B cell (primary cell): Measurements from ENCODE around the gene STUM.

Experiments used
- CTCF ChIP-seq: fragments of 200-600 bp; IDR thresholded peaks from one replicate; pipeline ENCODE4 v1.8.0; 2022; ENCODE audit warnings: antibody characterized with exemption, mild to moderate bottlenecking
- EZH2 ChIP-seq: IDR thresholded peaks from 2 replicates; pipeline ENCODE4 v1.6.1; 2012; ENCODE audit warnings: borderline replicate concordance, low read depth, mild to moderate bottlenecking, moderate library complexity, low read length; ENCODE audit not compliant: insufficient read depth, poor library complexity, severe bottlenecking

- no peak for TF ChIP-seq CTCF
- TF ChIP-seq EZH2 = no peak
These were observed 96.1 kb downstream of the STUM start for GRCh38 chr1:226644541-226645176.
